Stimulated activated CD8-positive, alpha-beta memory T cell treated with anti-CD3 and anti-CD28 coated beads, Interleukin-7, amount 100 ng/mL, for 48 hours (primary cell): ENCODE measurements around the gene CEP170.

Experiments used
- DNase-seq, 2 donors: peaks; one replicate each; pipeline ENCODE4 v3.0.0-alpha.2; 2020; ENCODE audit warnings: low read depth in 1 of 2; ENCODE audit errors: extremely low read depth in 1 of 2

The CEP170 gene

DNA sequence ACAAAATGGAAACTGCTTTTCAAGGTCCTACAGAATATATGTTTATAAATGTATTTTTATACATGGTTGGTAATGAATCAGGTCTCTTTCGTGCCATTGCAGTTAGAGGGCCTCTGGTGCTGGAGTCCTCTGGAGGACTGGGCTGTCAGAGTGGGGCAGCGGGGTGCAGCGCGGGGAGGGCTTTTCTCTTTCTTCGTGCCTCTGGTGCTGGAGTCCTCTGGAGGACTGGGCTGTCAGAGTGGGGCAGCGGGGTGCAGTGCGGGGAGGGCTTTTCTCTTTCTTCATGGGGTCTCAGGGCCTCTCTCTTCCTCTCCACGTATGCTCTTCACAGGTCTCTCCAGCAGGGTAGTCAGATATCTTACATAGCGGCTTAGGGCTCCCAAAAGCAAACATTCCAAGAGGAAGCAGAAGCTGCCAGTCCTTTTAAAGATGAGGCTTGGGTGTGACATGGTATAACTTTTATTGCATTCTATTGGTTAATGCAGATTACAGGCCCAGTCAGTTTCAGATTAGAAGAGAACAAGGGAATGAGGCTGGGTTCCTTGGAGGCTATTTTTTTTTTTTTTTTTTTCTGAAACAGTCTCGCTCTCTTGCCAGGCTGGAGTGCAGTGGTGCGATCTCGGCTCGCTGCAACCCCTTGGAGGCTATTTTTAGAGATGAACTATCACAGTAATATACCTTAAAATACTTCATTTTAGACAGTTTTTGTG lies 13.8 kb upstream of the CEP170 start:
- DNase-seq, result no peak

- no peak for DNase-seq
Observed at GRCh38 chr1:243267914-243268653, 13.0 kb upstream of the CEP170 start.

- no peak for DNase-seq
Observed at GRCh38 chr1:243267471-243267880, 12.4 kb upstream of the CEP170 start.

- DNase-seq, result no peak
Observed at GRCh38 chr1:243266231-243266630, 11.2 kb upstream of the CEP170 start.

DNA sequence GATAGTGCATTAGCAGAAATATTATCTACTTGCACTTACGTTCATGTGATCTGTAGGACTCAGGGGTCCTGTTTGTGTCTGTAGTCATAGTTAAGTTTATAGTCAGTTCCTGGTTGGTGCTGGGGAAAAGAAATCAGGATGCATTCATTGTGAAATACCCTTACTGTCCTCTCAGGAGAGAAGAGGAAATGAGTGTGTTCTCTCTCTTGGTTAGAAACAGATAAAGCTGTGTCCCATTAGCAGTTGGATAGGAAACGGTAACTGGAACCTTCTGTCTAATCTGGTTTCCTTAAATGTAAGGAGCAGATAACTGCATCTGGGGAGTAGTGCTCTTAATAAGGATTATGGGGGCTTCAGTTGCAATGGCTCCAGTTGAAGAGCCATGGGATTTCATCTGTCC lies 9.6 kb upstream of the CEP170 start:
- DNase-seq, result no peak

GRCh38 chr1:243261390-243261789 lies 6.3 kb upstream of the CEP170 start:
- DNase-seq, result no peak

DNA sequence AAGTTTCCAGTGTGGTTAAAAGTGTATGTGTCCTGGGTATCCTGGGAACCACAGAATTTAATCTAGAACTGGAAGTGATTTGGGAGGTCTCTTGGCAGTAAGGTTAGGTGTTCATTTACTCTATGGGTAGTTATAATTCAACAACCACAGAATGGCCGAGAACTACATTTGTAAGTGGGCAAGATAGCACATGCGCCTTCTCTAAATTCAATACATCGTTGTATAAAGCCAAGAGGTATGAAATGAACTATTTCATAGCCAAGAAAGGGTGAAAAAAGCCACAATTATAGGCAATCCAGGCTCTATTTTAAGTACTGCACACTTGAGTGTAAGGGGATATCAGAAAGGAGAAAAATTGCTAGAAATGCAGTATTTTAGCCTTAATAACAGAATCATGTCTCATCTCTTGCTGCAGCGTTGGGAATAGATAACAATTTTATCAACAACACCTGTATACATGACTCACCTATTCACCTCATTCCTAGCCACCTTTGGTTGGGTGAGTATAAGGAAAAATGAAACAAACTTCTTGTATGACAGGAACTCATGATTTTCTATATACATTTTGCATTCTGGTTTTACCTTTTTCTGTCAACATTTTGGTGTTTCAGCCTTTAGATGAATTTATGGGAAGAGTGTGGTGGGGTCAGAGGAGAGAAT lies 5.3 kb upstream of the CEP170 start:
- no peak for DNase-seq

DNA sequence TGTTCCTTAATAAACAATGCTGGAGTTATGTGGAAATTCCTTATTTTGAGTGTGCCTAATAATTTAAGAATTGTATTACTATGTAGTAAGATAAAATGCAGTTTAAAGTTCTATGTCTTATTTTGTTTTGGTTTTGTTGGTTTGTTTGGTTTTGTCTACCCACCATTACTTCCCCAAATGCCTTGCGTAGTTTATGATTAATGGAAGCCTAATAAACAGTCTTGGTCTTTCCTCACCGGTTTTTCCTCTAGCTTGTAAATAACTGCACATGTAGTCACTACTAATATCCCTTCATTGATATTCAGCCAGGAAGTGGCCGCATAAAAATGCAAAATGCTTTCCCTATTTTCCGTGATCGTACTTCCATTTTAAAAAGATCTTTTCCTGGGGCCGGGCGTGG lies 3.6 kb upstream of the CEP170 start:
- no peak for DNase-seq

- no peak for DNase-seq
Observed at GRCh38 chr1:243257189-243257588, 2.1 kb upstream of the CEP170 start.

GRCh38 chr1:243256590-243256989 lies 1.5 kb upstream of the CEP170 start:
- DNase-seq, result no peak

GRCh38 chr1:243255791-243256512 lies 871 bp upstream of the CEP170 start, which contains the start of gene SDCCAG8:
SDCCAG8 (plus strand) TSS chr1:243256041; CDS start chr1:243256174, 133 bp downstream.
- peak; percentile 86 to 96 for DNase-seq

DNA sequence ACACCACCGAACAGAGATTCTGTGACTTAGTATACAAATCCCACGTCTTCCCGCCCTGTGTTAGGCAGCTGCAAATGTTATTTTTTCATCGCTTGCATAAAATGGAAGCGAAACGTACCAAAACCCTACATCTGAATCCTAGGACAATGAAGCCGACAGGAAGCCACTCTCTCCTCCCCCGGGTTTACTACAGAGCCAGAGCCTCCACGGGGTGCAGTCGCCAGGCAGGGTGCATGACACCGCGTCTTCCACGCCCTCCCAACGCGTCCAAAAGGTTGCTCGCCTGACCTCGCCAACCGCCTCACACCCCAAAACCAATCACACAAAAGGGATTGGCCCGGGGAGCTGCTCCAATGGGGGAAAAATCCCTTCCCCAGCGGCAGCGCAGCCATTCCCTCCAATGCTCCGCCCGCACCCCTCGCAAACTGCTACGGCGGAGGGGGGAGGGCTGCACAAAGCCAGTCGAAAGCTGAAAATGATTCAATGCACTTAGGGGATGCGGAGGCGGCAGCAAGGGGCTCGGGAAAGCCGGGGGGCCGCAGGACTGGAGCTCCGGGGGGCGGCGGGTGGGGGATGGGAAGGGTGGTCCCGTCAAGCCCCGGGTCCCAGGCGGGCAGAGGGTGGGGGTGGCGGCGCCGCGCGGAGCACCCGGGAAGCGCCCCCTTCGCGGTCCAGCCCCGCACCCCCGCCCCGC lies 701 bp downstream of the CEP170 start:
- peak; percentile 50 to 61 for DNase-seq

- DNase-seq, result no peak
Observed at GRCh38 chr1:243253926-243254232, 1.2 kb downstream of the CEP170 start.

- no peak for DNase-seq
Observed at GRCh38 chr1:243253211-243253925, 1.7 kb downstream of the CEP170 start.

GRCh38 chr1:243251539-243251938 lies 3.5 kb downstream of the CEP170 start:
- no peak for DNase-seq

GRCh38 chr1:243250102-243250501 lies 5.0 kb downstream of the CEP170 start:
- DNase-seq, result no peak

- DNase-seq, result no peak
Observed at GRCh38 chr1:243249214-243249613, 5.9 kb downstream of the CEP170 start.

DNA sequence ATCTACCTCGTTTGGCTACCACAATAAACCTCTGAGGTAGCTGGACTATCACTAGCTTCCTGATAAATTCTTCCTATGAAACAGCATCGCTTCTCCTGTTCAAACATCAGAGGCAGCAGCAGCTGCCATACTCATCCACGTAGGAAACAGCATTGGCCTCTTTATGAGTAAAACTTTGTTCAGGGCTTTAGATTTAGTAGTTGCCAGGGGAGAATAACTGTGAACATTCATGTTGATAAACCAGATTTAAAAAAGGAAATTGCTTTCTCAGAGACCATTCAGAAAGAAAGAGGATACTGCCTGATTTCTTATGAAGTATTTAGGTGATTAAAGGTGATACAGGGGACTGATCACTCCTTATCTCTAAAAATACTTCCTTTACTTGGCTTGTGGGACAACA lies 7.2 kb downstream of the CEP170 start:
- no peak for DNase-seq

- DNase-seq, result no peak
Observed at GRCh38 chr1:243246916-243247315, 8.2 kb downstream of the CEP170 start.

- no peak for DNase-seq
Observed at GRCh38 chr1:243244432-243244841, 10.6 kb downstream of the CEP170 start.
